ENCODE data around the gene TYW1. TPM values are rescaled to one million over a fixed set of nuclear protein-coding genes. Genes with fewer than 3 reads are reported as not detected.
"Not testable (repeated sequence)": the region's sequence is repeated elsewhere in the genome, so short reads cannot be mapped to it uniquely, and the experiment has no call there.

The TYW1 gene
- total and polyA plus RNA-seq, 12 donors = 9.7 to 45.4 (median 22.6) TPM

DNA sequence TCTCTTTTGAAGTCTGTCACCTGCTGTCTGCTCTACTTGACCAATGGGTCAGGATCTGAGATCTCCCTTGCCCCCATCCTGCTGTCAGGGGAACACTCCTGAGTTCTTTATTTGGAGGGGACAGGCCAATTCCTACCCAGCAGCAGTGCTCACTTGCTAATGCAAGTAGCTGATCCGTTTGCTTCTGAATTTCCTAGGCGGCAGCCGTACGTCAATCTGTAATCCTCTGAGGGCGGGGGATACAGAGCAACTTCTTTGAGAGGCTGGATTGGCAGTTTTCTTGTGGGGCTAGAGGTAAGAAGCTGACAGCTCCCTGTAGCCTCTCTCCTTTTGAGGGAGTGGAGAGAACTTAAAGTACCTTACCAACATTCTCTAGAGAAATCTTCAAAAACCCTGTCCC, 36.6 kb downstream of the TYW1 start:
- Histone ChIP-seq H3K27ac (no peak overlapping the region), H3K4me1 (replicated peaks in 1 of 2) (no peaks in the 10 kb centered on the region), H3K27me3 (no peaks in the 10 kb centered on the region), H3K36me3 (replicated peaks in 1 of 2) (no peaks in the 10 kb centered on the region), H3K9me3 (replicated peaks in 1 of 3) (no peaks in the 10 kb centered on the region), H3K4me3 (no peak overlapping the region)
- DNase-seq = peak in 1 of 7 donors; percentile 35
- WGBS, 4 donors = 82 to 93% (median 89%) methylated on average over 3 to 5 of the region's 5 CpGs
- intact Hi-C loops (cut with DNase I) = no loop called here
- TF ChIP-seq POLR2A (IDR thresholded peaks at IDR 0.05) = no peak
- TF ChIP-seq, protein P1, sequence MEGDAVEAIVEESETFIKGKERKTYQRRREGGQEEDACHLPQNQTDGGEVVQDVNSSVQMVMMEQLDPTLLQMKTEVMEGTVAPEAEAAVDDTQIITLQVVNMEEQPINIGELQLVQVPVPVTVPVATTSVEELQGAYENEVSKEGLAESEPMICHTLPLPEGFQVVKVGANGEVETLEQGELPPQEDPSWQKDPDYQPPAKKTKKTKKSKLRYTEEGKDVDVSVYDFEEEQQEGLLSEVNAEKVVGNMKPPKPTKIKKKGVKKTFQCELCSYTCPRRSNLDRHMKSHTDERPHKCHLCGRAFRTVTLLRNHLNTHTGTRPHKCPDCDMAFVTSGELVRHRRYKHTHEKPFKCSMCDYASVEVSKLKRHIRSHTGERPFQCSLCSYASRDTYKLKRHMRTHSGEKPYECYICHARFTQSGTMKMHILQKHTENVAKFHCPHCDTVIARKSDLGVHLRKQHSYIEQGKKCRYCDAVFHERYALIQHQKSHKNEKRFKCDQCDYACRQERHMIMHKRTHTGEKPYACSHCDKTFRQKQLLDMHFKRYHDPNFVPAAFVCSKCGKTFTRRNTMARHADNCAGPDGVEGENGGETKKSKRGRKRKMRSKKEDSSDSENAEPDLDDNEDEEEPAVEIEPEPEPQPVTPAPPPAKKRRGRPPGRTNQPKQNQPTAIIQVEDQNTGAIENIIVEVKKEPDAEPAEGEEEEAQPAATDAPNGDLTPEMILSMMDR (IDR thresholded peaks at IDR 0.05) = no peak

DNA sequence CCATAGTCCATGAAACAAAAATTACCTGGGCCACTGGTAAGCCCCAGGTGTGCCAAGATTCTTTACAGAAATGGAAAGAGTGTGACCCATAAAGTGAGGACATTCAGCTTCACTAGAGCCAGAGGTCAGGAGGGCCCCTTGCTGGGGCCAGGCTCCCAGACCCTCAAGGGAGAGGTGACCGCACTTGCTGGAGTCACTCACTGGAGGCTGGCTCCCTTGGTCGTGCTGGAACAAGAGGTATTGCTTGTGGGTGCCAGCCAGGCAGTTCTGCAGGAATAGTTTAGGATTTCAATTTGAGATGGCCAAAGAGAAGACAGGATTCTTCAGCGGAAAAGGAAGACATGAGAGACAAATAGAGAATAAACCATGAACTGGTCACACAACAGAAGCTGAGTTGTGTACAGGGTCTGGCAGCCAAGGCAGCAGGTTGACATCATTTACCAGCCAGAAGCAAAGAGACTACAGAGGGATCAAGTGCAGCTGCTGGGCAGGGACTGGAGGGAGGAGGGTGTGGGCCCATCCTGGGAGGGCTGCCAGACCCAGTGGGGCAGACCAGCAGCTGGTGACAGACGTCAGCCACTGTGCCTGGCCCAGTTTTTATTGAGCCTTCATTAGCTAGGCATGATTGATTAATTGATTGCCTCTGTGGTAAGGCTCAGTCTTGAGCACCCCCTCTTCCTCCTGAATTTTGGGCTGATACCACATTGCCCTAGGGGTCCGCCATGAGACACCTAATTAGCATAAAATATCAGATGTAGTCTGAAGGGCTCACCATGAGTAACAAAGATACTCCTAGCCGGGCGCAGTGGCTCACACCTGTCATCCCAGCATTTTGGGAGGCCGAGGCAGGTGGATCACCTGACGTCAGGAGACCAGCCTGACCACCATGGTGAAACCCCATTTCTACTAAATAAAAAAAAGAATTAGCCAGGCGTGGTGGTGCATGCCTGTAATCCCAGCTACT, 40.1 kb downstream of the TYW1 start:
- H3K4me1 ChIP-seq (replicated peaks in 1 of 2); H3K4me3 ChIP-seq; intact Hi-C loops (cut with DNase I); H3K27me3 ChIP-seq; H3K36me3 ChIP-seq (replicated peaks in 1 of 2); H3K9me3 ChIP-seq (replicated peaks in 1 of 3): not testable (repeated sequence)
- H3K27ac ChIP-seq = peak overlapping the region in 1 of 5 donors; percentile 66
- DNase-seq = peak; percentile 61 to 91 (median 78)
- 78 to 83% (median 80%) methylated on average over 9 to 10 of the region's 10 CpGs for WGBS, 4 donors

GRCh38 chr7:67040832-67041231, 44.2 kb downstream of the TYW1 start:
- DNase-seq; intact Hi-C loops (cut with DNase I); H3K27ac ChIP-seq; H3K27me3 ChIP-seq; H3K4me1 ChIP-seq (replicated peaks in 1 of 2); H3K4me3 ChIP-seq; H3K9me3 ChIP-seq (replicated peaks in 1 of 3); H3K36me3 ChIP-seq (replicated peaks in 1 of 2): not testable (repeated sequence)
- WGBS, 4 donors = 43 to 50% (median 45%) methylated on average over 2 of the region's 2 CpGs
- TF ChIP-seq, protein P1 (IDR thresholded peaks at IDR 0.05) = peak in 5 of 6 experiments; percentile 7 to 51 (median 30)

GRCh38 chr7:67042781-67043558, 46.3 kb downstream of the TYW1 start:
- H3K9me3 ChIP-seq (replicated peaks in 1 of 3); H3K27me3 ChIP-seq; H3K4me1 ChIP-seq (replicated peaks in 1 of 2); H3K36me3 ChIP-seq (replicated peaks in 1 of 2); H3K4me3 ChIP-seq; intact Hi-C loops (cut with DNase I): not testable (repeated sequence)
- DNase-seq = peak; percentile 70 to 92 (median 80)
- peak overlapping the region in 3 of 5 donors; percentile 32 to 71 (median 61) for H3K27ac ChIP-seq
- 61 to 64% (median 64%) methylated on average over 5 of the region's 5 CpGs for WGBS, 4 donors

- H3K9me3 ChIP-seq (replicated peaks in 1 of 3); H3K36me3 ChIP-seq (replicated peaks in 1 of 2); H3K4me1 ChIP-seq (replicated peaks in 1 of 2); H3K4me3 ChIP-seq; intact Hi-C loops (cut with DNase I); DNase-seq; H3K27me3 ChIP-seq: not testable (repeated sequence)
- peak overlapping the region in 3 of 5 donors; percentile 21 to 71 (median 54) for H3K27ac ChIP-seq
- 85 to 94% (median 91%) methylated on average over 4 of the region's 4 CpGs for WGBS, 4 donors
These were observed 46.9 kb downstream of the TYW1 start for GRCh38 chr7:67043559-67043930.

All from adrenal gland (tissue), 12 donors.